Measurements from ENCODE around the gene TANC1.

The TANC1 gene

GRCh38 chr2:159183346-159183745, 214.9 kb downstream of the TANC1 start:
- TF ChIP-seq CTCF (IDR thresholded peaks at IDR 0.05; ENCODE audit: unreplicated experiment in 3 of 3), result no peak
- peaks cover 84% of the 10 kb centered on the region for H3K36me3 Mint-ChIP-seq (ENCODE audit: low read depth)
- H3K9me3 Mint-ChIP-seq, result no peaks in the 10 kb centered on the region
- no peak overlapping the region for H3K4me3 Mint-ChIP-seq
- no peak overlapping the region for H3K27ac Mint-ChIP-seq
- no peaks in the 10 kb centered on the region for H3K4me1 Mint-ChIP-seq
- no peaks in the 10 kb centered on the region for H3K27me3 Mint-ChIP-seq (ENCODE audit: low read depth)

- no peaks in the 10 kb centered on the region for H3K9me3 Mint-ChIP-seq
- H3K27ac Mint-ChIP-seq, result no peak overlapping the region
- H3K4me3 Mint-ChIP-seq, result no peak overlapping the region
- H3K4me1 Mint-ChIP-seq, result no peaks in the 10 kb centered on the region
- peaks cover 70% of the 10 kb centered on the region for H3K36me3 Mint-ChIP-seq (ENCODE audit: low read depth)
- TF ChIP-seq CTCF (IDR thresholded peaks at IDR 0.05; ENCODE audit: unreplicated experiment in 3 of 3), result peak in 1 of 3 experiments; percentile 40
- no peaks in the 10 kb centered on the region for H3K27me3 Mint-ChIP-seq (ENCODE audit: low read depth)
Measured at GRCh38 chr2:159185401-159186130, 217.1 kb downstream of the TANC1 start.

GRCh38 chr2:159186462-159186861, 218.0 kb downstream of the TANC1 start:
- no peak overlapping the region for H3K4me3 Mint-ChIP-seq

GRCh38 chr2:159187106-159187505, 218.7 kb downstream of the TANC1 start:
- H3K4me3 Mint-ChIP-seq, result no peak overlapping the region
- H3K4me1 Mint-ChIP-seq, result no peaks in the 10 kb centered on the region
- H3K27ac Mint-ChIP-seq, result peak overlapping the region in 1 of 3 experiments; percentile 19
- H3K27me3 Mint-ChIP-seq (ENCODE audit: low read depth), result no peaks in the 10 kb centered on the region
- TF ChIP-seq CTCF (IDR thresholded peaks at IDR 0.05; ENCODE audit: unreplicated experiment in 3 of 3), result no peak
- H3K36me3 Mint-ChIP-seq (ENCODE audit: low read depth), result peaks cover 69% of the 10 kb centered on the region
- H3K9me3 Mint-ChIP-seq, result no peaks in the 10 kb centered on the region

More at GRCh38 chr2:159186462-159186861, 218.0 kb downstream of the TANC1 start:
- no peak for TF ChIP-seq CTCF (IDR thresholded peaks at IDR 0.05; ENCODE audit: unreplicated experiment in 3 of 3)
- Mint-ChIP-seq H3K27ac (no peak overlapping the region), H3K9me3 (no peaks in the 10 kb centered on the region), H3K27me3 (ENCODE audit: low read depth) (no peaks in the 10 kb centered on the region), H3K4me1 (no peaks in the 10 kb centered on the region), H3K36me3 (ENCODE audit: low read depth) (peaks cover 69% of the 10 kb centered on the region)

- H3K4me1 Mint-ChIP-seq, result no peaks in the 10 kb centered on the region
- H3K27me3 Mint-ChIP-seq (ENCODE audit: low read depth), result no peaks in the 10 kb centered on the region
- no peaks in the 10 kb centered on the region for H3K9me3 Mint-ChIP-seq
- H3K27ac Mint-ChIP-seq, result peak overlapping the region in 1 of 3 experiments; percentile 25
- peaks cover 63% of the 10 kb centered on the region for H3K36me3 Mint-ChIP-seq (ENCODE audit: low read depth)
- H3K4me3 Mint-ChIP-seq, result no peak overlapping the region
- no peak for TF ChIP-seq CTCF (IDR thresholded peaks at IDR 0.05; ENCODE audit: unreplicated experiment in 3 of 3)
Measured at GRCh38 chr2:159188449-159188848, 220.0 kb downstream of the TANC1 start.

- Mint-ChIP-seq H3K4me1 (peaks cover 17% of the 10 kb centered on the region), H3K27me3 (ENCODE audit: low read depth) (no peaks in the 10 kb centered on the region), H3K36me3 (ENCODE audit: low read depth) (peaks cover 56% of the 10 kb centered on the region), H3K4me3 (no peak overlapping the region), H3K27ac (no peak overlapping the region), H3K9me3 (no peaks in the 10 kb centered on the region)
- TF ChIP-seq CTCF (IDR thresholded peaks at IDR 0.05; ENCODE audit: unreplicated experiment in 3 of 3), result no peak
Measured at GRCh38 chr2:159192371-159192918, 224.0 kb downstream of the TANC1 start.
